HG03066 (cell line): ENCODE data around the gene SUV39H1.
"Not testable (repeated sequence)": the region's sequence is repeated elsewhere in the genome, so short reads cannot be mapped to it uniquely, and the experiment has no call there.

ENCODE experiments used
- ATAC-seq: cut with Tn5 transposase; IDR thresholded peaks from one replicate; pipeline ENCODE4 v1.9.1; 2021; ENCODE audit warnings: low read depth; ENCODE audit not compliant: unreplicated experiment

Gene SUV39H1, protein sequence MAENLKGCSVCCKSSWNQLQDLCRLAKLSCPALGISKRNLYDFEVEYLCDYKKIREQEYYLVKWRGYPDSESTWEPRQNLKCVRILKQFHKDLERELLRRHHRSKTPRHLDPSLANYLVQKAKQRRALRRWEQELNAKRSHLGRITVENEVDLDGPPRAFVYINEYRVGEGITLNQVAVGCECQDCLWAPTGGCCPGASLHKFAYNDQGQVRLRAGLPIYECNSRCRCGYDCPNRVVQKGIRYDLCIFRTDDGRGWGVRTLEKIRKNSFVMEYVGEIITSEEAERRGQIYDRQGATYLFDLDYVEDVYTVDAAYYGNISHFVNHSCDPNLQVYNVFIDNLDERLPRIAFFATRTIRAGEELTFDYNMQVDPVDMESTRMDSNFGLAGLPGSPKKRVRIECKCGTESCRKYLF

DNA sequence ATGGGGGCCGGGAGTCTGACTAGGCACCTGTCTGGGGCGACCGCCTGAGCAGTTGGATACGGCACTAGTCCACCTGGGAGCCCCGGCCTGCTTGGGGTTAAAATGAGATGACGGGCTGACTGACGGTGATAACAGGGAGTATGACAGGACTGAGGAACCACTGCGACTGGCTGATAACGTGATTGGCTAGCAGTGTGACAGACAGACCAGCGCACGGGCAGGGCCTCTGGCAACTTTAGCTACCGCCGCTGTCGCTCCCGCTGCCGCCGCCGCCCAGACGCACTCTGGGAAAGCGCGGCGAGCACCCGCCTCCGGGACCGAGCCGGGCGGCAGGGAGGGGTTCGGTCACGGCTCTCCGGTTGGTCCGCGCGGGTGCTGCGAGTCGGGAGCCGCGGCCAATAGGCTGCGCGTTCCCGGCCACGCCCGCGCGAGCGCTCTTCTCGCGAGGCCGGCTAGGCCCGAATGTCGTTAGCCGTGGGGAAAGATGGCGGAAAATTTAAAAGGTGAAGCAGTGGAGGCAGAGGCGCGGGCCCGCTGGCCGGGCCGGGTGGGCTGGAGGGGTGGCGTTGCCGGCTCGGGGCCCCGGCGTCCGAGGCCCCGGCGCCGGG, at the start of gene SUV39H1:
Gene SUV39H1 (plus strand): TSS at position 434 of the 608 bp plus-strand sequence. CDS start 51 bp downstream, at position 485.
- ATAC-seq, result peak; percentile 74

- no peak for ATAC-seq
These were observed 48.2 kb upstream of the SUV39H1 start for GRCh38 chrX:48648336-48648751.

DNA sequence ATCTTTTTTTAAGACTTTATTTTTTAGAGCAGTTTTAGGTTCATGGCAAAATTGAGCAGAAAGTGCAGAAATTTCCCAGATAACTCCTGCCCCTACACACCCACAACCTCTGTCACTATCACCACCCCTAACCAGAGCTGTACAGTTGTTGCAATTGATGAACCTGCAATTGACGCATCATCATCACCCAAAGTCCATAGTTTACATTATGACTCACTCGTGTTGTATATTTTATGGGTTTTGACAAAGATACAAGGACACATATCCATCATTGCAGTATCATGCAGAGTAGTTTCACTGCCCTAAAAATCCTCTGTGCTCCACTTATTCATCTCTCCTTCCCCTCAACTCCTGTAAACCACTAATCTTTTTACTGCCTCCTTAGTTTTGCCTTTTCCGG, 47.4 kb upstream of the SUV39H1 start:
- ATAC-seq, result no peak

- not testable (repeated sequence) for ATAC-seq
These were observed 44.4 kb upstream of the SUV39H1 start for GRCh38 chrX:48652055-48652579.

DNA sequence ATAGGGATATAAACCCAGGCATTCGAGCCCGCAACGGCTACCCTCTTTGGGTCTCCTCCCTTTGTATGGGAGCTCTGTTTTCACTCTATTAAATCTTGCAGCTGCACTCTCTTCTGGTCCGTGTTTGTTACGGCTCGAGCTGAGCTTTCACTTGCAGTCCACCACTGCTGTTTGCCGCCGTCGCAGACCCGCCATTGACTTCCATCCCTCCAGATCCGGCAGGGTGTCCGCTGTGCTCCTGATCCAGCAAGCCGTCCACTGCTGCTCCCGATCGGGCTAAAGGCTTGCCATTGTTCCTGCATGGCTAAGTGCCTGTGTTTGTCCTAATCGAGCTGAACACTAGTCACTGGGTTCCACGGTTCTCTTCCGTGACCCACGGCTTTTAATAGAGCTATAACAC, 41.8 kb upstream of the SUV39H1 start:
- not testable (repeated sequence) for ATAC-seq

DNA sequence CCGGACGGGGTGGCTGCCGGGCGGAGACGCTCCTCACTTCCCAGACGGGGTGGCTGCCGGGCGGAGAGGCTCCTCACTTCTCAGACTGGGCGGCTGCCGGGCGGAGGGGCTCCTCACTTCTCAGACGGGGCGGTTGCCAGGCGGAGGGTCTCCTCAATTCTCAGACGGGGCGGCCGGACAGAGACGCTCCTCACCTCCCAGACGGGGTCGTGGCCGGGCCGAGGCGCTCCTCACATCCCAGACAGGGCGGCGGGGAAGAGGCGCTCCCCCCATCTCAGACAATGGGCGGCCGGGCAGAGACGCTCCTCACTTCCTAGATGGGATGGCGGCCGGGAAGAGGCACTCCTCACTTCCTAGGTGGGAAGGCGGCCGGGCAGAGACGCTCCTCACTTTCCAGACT, 36.8 kb upstream of the SUV39H1 start:
- ATAC-seq, result not testable (repeated sequence)

GRCh38 chrX:48663241-48663640, 33.3 kb upstream of the SUV39H1 start:
- ATAC-seq, result no peak

DNA sequence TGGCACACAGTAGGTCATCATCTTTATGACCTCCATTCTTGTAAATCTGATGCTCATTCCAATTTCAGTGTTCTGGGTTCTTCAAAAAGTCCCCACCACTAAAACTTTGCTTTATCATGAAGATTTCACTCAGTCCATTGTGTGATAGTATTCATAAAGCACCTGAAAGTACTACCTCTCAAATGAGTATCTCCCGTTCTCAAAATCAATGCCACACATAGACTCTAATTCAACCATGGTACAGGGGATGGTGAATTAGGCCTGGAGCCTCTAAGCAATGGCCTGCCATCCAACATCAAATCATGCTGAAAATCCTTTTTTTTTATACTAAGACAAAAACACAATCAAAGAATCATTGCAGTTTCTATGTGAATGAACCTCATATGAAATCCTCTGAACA, 32.4 kb upstream of the SUV39H1 start:
- no peak for ATAC-seq

GRCh38 chrX:48665991-48666390, 30.5 kb upstream of the SUV39H1 start:
- no peak for ATAC-seq

DNA sequence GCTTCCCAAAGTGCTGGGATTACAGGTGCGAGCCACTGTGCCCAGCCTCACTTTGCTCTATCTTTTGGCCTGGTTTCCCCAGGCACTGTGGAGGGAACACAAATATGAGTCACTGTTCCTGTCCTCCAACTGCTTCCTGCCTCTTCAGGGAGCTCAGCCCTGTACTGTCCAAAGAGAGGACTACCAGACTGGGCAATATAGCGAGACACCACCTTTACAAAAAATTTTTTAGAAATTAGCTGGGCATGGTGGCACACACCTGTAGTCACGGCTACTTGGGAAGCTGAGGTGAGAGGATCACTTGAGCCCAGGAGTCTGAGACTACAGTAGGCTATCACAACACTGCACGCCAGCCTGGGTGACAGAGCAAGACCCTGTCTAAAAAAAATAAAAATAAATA, 29.9 kb upstream of the SUV39H1 start:
- no peak for ATAC-seq

- no peak for ATAC-seq
These were observed 29.0 kb upstream of the SUV39H1 start for GRCh38 chrX:48667509-48667908.

DNA sequence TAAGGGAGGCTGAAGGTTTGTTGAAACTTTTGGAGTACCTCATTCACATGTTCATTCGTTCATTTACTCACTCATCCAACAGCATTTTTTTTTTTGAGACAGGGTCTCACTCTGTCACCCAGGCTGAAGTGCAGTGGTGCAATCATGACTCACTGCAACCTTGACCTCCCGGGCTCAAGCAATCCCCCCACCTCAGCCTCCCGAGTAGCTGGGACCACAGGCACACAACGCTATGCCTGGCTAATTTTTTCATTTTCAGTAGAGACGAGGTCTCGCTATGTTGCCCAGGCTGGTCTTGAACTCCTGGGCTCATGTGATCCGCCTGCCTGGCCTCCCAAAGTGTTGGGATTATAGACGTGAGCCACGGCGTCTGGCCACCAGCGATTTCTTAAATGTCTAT, 28.3 kb upstream of the SUV39H1 start:
- not testable (repeated sequence) for ATAC-seq

- ATAC-seq, result peak; percentile 89
These were observed 20.2 kb upstream of the SUV39H1 start for GRCh38 chrX:48676106-48676892.

GRCh38 chrX:48676893-48677270, 19.7 kb upstream of the SUV39H1 start:
- ATAC-seq, result peak; percentile 17

DNA sequence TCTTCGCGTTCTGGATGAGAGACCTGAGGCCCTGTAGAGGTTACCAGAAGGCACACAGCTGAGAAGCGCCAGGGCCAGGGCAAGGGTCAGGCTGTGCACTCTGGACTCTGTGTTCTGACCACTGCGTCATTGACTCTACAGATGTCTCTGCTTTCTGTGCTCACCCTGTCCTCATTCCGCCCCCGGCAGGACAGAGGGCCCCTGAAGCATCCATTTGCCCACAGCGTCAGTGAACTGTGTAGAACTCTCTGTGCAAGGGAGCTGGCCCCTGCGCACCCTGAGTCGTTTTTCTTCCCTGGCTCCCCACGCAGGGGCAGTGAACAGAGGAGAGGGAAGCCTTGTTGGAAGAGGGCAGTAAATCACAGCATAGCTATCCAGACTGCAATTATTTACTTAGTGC, 19.0 kb upstream of the SUV39H1 start:
- no peak for ATAC-seq

GRCh38 chrX:48680467-48680866, 16.1 kb upstream of the SUV39H1 start:
- not testable (repeated sequence) for ATAC-seq

- not testable (repeated sequence) for ATAC-seq
These were observed 15.6 kb upstream of the SUV39H1 start for GRCh38 chrX:48680925-48681324.

DNA sequence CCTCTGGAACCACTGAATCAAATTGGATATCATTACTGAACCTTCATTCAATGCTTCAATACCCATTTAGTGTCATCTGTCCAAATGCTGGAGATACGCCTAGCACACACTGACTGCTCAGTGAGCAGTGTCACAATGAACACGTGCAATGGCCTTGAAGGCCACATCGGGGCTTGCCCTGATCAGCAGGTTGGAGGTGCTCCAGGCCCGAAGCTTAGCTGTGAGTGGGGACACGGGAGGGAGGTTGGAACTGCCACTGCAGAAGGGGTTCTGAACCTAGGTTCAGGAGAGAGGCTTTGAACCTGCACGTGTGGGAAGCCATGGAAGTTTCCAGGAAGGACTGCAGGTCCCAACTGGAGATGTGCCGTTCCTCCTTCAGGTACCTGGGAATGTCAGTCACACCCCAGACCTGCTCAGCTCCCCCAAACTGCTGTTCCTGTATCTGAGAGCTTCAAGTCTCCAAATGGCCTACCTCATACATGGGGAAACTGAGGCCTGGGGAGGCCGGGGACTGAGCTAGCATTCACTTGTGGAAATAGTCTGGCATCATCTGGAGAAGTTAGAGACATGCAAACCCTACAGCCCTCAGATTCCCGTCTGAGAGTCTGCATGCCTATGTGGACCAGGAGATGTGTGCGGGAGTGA, 14.9 kb upstream of the SUV39H1 start:
- ATAC-seq, result no peak

- ATAC-seq, result not testable (repeated sequence)
These were observed 13.7 kb upstream of the SUV39H1 start for GRCh38 chrX:48682795-48683194.

DNA sequence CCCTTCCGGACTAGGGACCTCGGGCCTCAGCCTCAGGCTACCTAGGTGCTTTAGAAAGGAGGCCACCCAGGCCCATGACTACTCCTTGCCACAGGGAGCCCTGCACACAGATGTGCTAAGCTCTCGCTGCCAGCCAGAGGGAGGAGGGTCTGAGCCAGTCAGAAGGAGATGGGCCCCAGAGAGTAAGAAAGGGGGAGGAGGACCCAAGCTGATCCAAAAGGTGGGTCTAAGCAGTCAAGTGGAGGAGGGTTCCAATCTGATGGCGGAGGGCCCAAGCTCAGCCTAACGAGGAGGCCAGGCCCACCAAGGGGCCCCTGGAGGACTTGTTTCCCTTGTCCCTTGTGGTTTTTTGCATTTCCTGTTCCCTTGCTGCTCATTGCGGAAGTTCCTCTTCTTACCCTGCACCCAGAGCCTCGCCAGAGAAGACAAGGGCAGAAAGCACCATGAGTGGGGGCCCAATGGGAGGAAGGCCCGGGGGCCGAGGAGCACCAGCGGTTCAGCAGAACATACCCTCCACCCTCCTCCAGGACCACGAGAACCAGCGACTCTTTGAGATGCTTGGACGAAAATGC, 13.0 kb upstream of the SUV39H1 start, which contains the start of gene WAS:
Gene WAS (plus strand): TSS at position 389 of the 572 bp plus-strand sequence. CDS start 55 bp downstream, at position 444.
- peak; percentile 88 for ATAC-seq
